HUES6 (cell line): ENCODE data around the gene LRIG1.

Experiments used
- H3K27ac ChIP-seq: 2 replicates; pipeline ENCODE4 v1.7.0; 2013; ENCODE audit warnings: low read depth, mild to moderate bottlenecking, low read length, inconsistent platforms
- H3K27me3 ChIP-seq: 2 replicates; pipeline ENCODE4 v1.6.1; 2013; ENCODE audit warnings: low read length; ENCODE audit not compliant: control insufficient read depth, insufficient read depth
- H3K36me3 ChIP-seq: 2 replicates; pipeline ENCODE4 v1.6.1; 2013; ENCODE audit warnings: low read length; ENCODE audit not compliant: control insufficient read depth, insufficient read depth
- H3K4me1 ChIP-seq: 2 replicates; pipeline ENCODE4 v1.6.1; 2013; ENCODE audit warnings: low read length; ENCODE audit not compliant: control insufficient read depth, insufficient read depth
- H3K4me3 ChIP-seq: 2 replicates; pipeline ENCODE4 v1.5.1; 2013; ENCODE audit warnings: low read depth, low read length
- H3K9ac ChIP-seq: one replicate; pipeline ENCODE4 v1.6.1; 2013; ENCODE audit warnings: mild to moderate bottlenecking, low read length
- H3K9me3 ChIP-seq: 2 replicates; pipeline ENCODE4 v1.6.1; 2013; ENCODE audit warnings: low read depth, low read length; ENCODE audit not compliant: control insufficient read depth, insufficient read depth

LRIG1 gene

DNA sequence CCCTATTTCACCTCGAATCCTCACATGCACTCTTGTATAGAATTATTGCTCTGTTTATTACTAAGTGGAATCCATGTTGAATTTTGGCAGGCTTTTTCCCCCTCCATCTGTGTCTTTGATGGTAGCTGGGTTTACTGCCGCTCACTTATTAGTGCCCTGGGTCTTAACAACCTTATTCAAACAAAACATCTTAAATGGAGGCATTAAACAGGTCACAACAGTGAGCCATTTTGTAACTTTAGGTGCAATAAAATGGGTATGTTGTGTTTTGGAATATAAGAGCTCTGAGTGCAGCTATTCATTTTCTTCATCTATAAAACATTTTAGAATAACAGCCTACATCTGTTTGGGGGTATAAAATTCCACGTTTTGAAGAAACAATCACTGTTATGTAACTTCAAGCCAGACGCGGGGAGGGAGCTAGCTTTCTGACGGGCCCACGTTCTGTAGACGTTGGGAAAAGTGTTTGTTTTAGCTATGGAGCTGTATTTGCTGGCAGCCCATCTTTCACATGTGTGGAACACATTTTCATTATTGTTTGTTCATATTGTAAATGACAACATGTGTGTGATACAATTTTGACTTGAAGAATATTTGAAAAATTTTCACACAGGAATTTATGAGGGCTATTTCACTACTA lies 158.0 kb downstream of the LRIG1 start:
- no peaks in the 10 kb centered on the region for H3K27me3 ChIP-seq
- no peaks in the 10 kb centered on the region for H3K36me3 ChIP-seq
- no peak overlapping the region for H3K9ac ChIP-seq
- no peaks in the 10 kb centered on the region for H3K9me3 ChIP-seq
- H3K4me1 ChIP-seq: peaks cover 8% of the 10 kb centered on the region
- H3K27ac ChIP-seq: no peak overlapping the region
- H3K4me3 ChIP-seq: no peak overlapping the region

DNA sequence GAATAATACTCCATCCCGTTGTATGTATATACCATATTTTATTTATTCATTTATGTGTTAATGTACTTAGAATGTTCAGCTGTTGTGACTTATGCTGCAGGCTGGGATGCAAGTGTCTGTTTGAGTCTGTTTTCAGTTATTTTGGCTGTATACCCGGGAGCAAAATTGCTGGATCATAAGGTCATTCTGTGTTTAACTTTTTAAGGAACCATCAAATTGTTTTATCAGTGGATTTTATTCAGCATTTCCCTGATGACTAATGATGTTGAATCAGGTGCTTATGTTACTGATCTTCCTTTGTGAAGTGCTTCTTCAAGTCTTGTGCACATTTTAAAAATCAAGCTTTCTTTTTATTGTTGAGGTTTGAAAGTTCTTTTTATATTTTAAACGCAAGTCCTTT lies 161.9 kb downstream of the LRIG1 start:
- Histone ChIP-seq H3K4me3 (no peak overlapping the region), H3K4me1 (peaks cover 14% of the 10 kb centered on the region; the same call in 1 of the 2 replicates), H3K27me3 (no peaks in the 10 kb centered on the region), H3K27ac (no peak overlapping the region), H3K9ac (no peak overlapping the region), H3K9me3 (no peaks in the 10 kb centered on the region), H3K36me3 (no peaks in the 10 kb centered on the region)

DNA sequence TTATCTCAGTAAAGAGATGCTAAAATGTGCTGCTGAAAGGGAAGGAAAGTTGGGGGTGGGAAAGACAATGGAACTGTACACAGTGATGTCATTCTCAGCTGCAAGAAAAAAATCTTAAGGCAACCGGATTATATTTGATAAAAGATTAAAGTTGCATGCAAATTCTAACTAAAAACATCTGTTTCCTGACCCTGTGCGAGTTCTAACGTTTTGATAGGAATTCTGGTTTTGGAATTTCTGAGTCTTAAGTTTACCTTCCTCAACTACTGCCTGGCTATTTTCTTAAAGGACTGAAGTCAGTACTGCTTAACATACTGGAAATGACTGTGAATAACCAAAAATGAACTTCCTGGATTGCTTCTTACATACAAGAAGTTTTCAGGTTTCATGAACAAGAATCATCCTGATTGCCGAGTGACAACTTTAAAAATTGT lies 164.5 kb downstream of the LRIG1 start:
- H3K27me3 ChIP-seq: no peaks in the 10 kb centered on the region
- no peaks in the 10 kb centered on the region for H3K9me3 ChIP-seq
- H3K9ac ChIP-seq: no peak overlapping the region
- no peaks in the 10 kb centered on the region for H3K36me3 ChIP-seq
- H3K4me3 ChIP-seq: no peak overlapping the region
- peaks cover 14% of the 10 kb centered on the region; the same call in 1 of the 2 replicates for H3K4me1 ChIP-seq
- H3K27ac ChIP-seq: no peak overlapping the region

DNA sequence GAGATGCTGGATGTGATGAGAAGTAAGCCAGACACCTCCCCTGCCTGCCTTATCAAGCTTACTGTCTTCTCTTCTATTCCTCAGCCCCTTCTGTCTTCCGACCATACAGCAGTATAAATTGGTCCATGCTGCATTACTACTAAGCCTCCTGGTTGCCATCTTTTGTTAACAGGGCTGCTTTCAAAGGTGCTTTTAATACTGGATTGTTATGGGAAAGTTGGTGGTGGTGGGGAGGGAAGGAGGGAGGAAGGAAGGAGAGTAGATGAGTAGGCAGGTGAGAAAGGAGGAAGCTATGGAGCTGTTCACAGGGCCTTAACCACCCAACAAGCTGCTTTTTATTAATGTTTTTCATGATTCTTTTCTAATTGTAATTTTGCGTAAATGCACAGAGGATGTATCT lies 165.2 kb downstream of the LRIG1 start:
- no peaks in the 10 kb centered on the region for H3K9me3 ChIP-seq
- H3K27ac ChIP-seq: no peak overlapping the region
- no peak overlapping the region for H3K9ac ChIP-seq
- H3K27me3 ChIP-seq: no peaks in the 10 kb centered on the region
- H3K4me3 ChIP-seq: no peak overlapping the region
- peaks cover 14% of the 10 kb centered on the region; the same call in 1 of the 2 replicates for H3K4me1 ChIP-seq
- H3K36me3 ChIP-seq: no peaks in the 10 kb centered on the region
